Testis (tissue), 2 donors: ENCODE measurements around the gene ECHS1.

ENCODE experiments used
- POLR2A ChIP-seq: fragments of 450-650 bp; IDR thresholded peaks from one replicate; pipeline ENCODE4 v1.6.1; 2017; ENCODE audit warnings: antibody characterized with exemption, mild to moderate bottlenecking, moderate library complexity
- TF ChIP-seq, protein P1 (sequence below), 3 experiments: fragments of 450-650 bp in 2 of 3; fragments of 200-600 bp in 1 of 3; sonication (generic) in 1 of 3; IDR thresholded peaks; one replicate each; pipeline ENCODE4 v1.5.1; 2016 to 2019; ENCODE audit warnings: antibody characterized with exemption in 3 of 3, mild to moderate bottlenecking in 2 of 3, moderate library complexity in 1 of 3

DNA sequence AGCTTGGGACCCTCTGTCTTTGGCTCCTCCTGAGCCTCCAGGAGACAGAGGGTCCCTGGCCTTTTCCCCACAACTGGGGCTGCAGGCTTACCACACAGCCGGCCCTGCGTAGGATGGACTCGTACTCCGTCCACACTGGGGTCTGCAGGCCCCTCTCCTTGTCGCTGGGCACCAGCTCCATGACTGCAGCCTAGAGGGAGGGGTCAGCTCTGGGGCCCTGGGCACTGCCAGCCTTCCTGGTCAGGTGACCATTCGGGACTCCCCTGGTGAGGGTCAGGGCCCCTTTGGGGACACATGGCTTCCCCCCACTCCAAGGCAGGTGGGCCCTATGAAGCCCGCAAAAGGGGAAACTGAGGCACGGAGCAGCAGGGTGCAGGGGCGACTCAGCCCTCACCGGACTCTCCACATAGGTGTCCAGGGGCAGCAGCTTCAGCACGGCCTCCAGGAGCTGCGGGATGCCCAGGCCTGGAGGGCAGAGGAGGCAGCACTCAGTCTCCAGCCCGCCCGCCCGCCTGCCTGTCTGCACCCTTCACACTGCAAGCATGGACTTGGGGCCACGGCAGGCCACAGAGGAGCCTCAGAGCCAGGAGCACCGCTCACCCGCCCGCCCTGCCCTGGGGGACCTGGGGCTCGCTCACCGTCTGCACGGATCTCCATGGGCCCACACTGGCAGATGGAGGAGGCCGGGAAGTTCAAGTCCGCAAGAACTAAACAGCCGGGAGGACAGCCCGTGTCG lies 16.4 kb downstream of the ECHS1 start:
- TF ChIP-seq, protein P1, sequence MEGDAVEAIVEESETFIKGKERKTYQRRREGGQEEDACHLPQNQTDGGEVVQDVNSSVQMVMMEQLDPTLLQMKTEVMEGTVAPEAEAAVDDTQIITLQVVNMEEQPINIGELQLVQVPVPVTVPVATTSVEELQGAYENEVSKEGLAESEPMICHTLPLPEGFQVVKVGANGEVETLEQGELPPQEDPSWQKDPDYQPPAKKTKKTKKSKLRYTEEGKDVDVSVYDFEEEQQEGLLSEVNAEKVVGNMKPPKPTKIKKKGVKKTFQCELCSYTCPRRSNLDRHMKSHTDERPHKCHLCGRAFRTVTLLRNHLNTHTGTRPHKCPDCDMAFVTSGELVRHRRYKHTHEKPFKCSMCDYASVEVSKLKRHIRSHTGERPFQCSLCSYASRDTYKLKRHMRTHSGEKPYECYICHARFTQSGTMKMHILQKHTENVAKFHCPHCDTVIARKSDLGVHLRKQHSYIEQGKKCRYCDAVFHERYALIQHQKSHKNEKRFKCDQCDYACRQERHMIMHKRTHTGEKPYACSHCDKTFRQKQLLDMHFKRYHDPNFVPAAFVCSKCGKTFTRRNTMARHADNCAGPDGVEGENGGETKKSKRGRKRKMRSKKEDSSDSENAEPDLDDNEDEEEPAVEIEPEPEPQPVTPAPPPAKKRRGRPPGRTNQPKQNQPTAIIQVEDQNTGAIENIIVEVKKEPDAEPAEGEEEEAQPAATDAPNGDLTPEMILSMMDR (IDR thresholded peaks at IDR 0.05): no peak
- no peak for TF ChIP-seq POLR2A
